Endometrial microvascular endothelial cells (primary cell): ENCODE data around the gene TMEM120B. TPM values are rescaled to one million over a fixed set of nuclear protein-coding genes. Genes with fewer than 3 reads are reported as not detected.

Experiments
- in situ Hi-C: cut with HindIII; loops from 2 replicates; pipeline ENCODE4 v1.10.0; 2017; ENCODE audit warnings: low sequenced_read_pairs, low pct_unique_long_range_greater_than_20kb; ENCODE audit errors: inconsistent ontology term
- total RNA-seq: library from RNA; depleted of rRNA; stranded (reverse); fragments of >200 nt; gene quantifications from one replicate; pipeline ENCODE4 v1.2.3, GENCODE V29; 2015; ENCODE audit errors: inconsistent ontology term

The TMEM120B gene
- total RNA-seq, 1 donor from 2014 or later = 9.8 TPM

GRCh38 chr12:121767525-121768016 is 55.0 kb downstream of the TMEM120B start:
- in situ Hi-C loops = no loop called here

- in situ Hi-C loops = no loop called here
Measured at GRCh38 chr12:121769297-121769830, 56.8 kb downstream of the TMEM120B start.

- in situ Hi-C loops = no loop called here
Measured at GRCh38 chr12:121769831-121770301, 57.3 kb downstream of the TMEM120B start.

GRCh38 chr12:121770388-121770787 is 57.8 kb downstream of the TMEM120B start:
- in situ Hi-C loops = no loop called here

GRCh38 chr12:121770813-121771625 is 58.5 kb downstream of the TMEM120B start:
- in situ Hi-C loops = no loop called here

- in situ Hi-C loops = no loop called here
Measured at GRCh38 chr12:121773011-121773777, 60.6 kb downstream of the TMEM120B start.

- in situ Hi-C loops = no loop called here
Measured at GRCh38 chr12:121774968-121775474, 62.5 kb downstream of the TMEM120B start.

GRCh38 chr12:121775501-121775900 is 62.9 kb downstream of the TMEM120B start:
- in situ Hi-C loops = no loop called here

- in situ Hi-C loops = no loop called here
Measured at GRCh38 chr12:121776190-121777098, 63.9 kb downstream of the TMEM120B start.

- in situ Hi-C loops = no loop called here
Measured at GRCh38 chr12:121778567-121779421, 66.2 kb downstream of the TMEM120B start.

GRCh38 chr12:121779422-121779895 is 66.9 kb downstream of the TMEM120B start:
- in situ Hi-C loops = no loop called here

GRCh38 chr12:121780429-121780828 is 67.9 kb downstream of the TMEM120B start:
- in situ Hi-C loops = no loop called here

GRCh38 chr12:121781484-121781997 is 69.0 kb downstream of the TMEM120B start:
- in situ Hi-C loops = no loop called here

- in situ Hi-C loops = no loop called here
Measured at GRCh38 chr12:121781998-121782979, 69.7 kb downstream of the TMEM120B start.

- in situ Hi-C loops = no loop called here
Measured at GRCh38 chr12:121783766-121784165, 71.2 kb downstream of the TMEM120B start.

- in situ Hi-C loops = no loop called here
Measured at GRCh38 chr12:121784460-121784859, 71.9 kb downstream of the TMEM120B start.
